Naive thymus-derived CD4-positive, alpha-beta T cell (primary cell): ENCODE results near the gene ALDOA. TPM values are rescaled to one million over a fixed set of nuclear protein-coding genes. Genes with fewer than 3 reads are reported as not detected.

Experiments used
- ATAC-seq: fragments of 150-1000 bp; cut with Tn5 transposase; 2 replicates; pipeline ENCODE4 v1.10.0; 2021; ENCODE audit warnings: mild to moderate bottlenecking, moderate library complexity
- CTCF ChIA-PET: fragments of 350-600 bp; sonication (Branson Sonifier 250); formaldehyde crosslinking; loops from one replicate; lab custom pipeline; 2021; ENCODE audit warnings: antibody characterized with exemption; lab: Charles Lee
- POLR2A ChIA-PET: fragments of 350-600 bp; sonication (Branson Sonifier 250); formaldehyde crosslinking; loops from one replicate; lab custom pipeline; 2021; ENCODE audit warnings: antibody characterized with exemption, inconsistent platforms; lab: Charles Lee
- DNase-seq, 9 donors: peaks; one replicate each; pipeline versions ENCODE4 v3.0.0 to v3.0.0-alpha.2; 2020 to 2022; ENCODE audit warnings: mixed read lengths in 1 of 9
- H3K27ac ChIP-seq: one replicate; pipeline ENCODE4 v1.7.0; 2013; ENCODE audit warnings: mild to moderate bottlenecking, low read depth, low read length, moderate library complexity
- H3K27me3 ChIP-seq, 2 donors: one replicate each; pipeline ENCODE4 v1.7.0; 2013; ENCODE audit warnings: low read length in 2 of 2, mild to moderate bottlenecking in 2 of 2, moderate library complexity in 2 of 2; ENCODE audit not compliant: control insufficient read depth in 2 of 2, insufficient read depth in 2 of 2
- H3K36me3 ChIP-seq, 3 experiments: 1 replicate in 2 of 3; 2 replicates in 1 of 3; pipeline ENCODE4 v1.7.0; 2013; ENCODE audit warnings: low read length in 3 of 3, mild to moderate bottlenecking in 3 of 3, moderate library complexity in 1 of 3; ENCODE audit not compliant: insufficient read depth in 3 of 3, control insufficient read depth in 2 of 3
- H3K4me1 ChIP-seq, 2 donors: one replicate each; pipeline ENCODE4 v1.7.0; 2013; ENCODE audit warnings: low read length in 2 of 2, mild to moderate bottlenecking in 2 of 2, moderate library complexity in 1 of 2; ENCODE audit not compliant: control insufficient read depth in 2 of 2, insufficient read depth in 2 of 2
- H3K4me3 ChIP-seq: 2 replicates; pipeline ENCODE4 v1.7.0; 2013; ENCODE audit warnings: mild to moderate bottlenecking, low read length
- H3K9me3 ChIP-seq, 3 experiments: 1 replicate in 2 of 3; 2 replicates in 1 of 3; pipeline ENCODE4 v1.7.0; 2013; ENCODE audit warnings: low read length in 3 of 3; ENCODE audit not compliant: control insufficient read depth in 2 of 3
- H3K27ac Mint-ChIP-seq, 9 donors: one replicate each; pipeline ENCODE4 v1.8.0; 2020 to 2022; ENCODE audit warnings: mixed read lengths in 9 of 9, mild to moderate bottlenecking in 8 of 9, moderate library complexity in 5 of 9, inconsistent platforms in 2 of 9
- H3K27me3 Mint-ChIP-seq, 5 donors: one replicate each; pipeline ENCODE4 v1.8.0; 2021 to 2022; ENCODE audit warnings: mixed read lengths in 5 of 5, mild to moderate bottlenecking in 1 of 5
- H3K36me3 Mint-ChIP-seq, 5 donors: one replicate each; pipeline ENCODE4 v1.8.0; 2020 to 2022; ENCODE audit warnings: mixed read lengths in 5 of 5, mild to moderate bottlenecking in 3 of 5, inconsistent platforms in 1 of 5
- H3K4me1 Mint-ChIP-seq, 7 donors: one replicate each; pipeline ENCODE4 v1.8.0; 2020 to 2022; ENCODE audit warnings: mixed read lengths in 7 of 7, mild to moderate bottlenecking in 3 of 7, inconsistent platforms in 1 of 7
- H3K4me3 Mint-ChIP-seq, 10 donors: one replicate each; pipeline ENCODE4 v1.8.0; 2020 to 2022; ENCODE audit warnings: mild to moderate bottlenecking in 10 of 10, mixed read lengths in 10 of 10, moderate library complexity in 6 of 10, inconsistent platforms in 2 of 10
- H3K9me3 Mint-ChIP-seq, 11 donors: one replicate each; pipeline ENCODE4 v1.8.0; 2020 to 2022; ENCODE audit warnings: mixed read lengths in 11 of 11, mild to moderate bottlenecking in 4 of 11, inconsistent platforms in 1 of 11, moderate library complexity in 1 of 11
- intact Hi-C, 2 donors: fragments of 100-400 bp; cut with micrococcal nuclease; formaldehyde crosslinking; loops; one replicate each; pipeline ENCODE4 v1.15.1; 2023
- polyA plus RNA-seq, 2 donors: library from polyadenylated mRNA; unstranded; fragments of 300-500 nt; fragmentation: Illumina TruSeq; gene quantifications; one replicate each; pipeline ENCODE4 v1.2.3, GENCODE V29; 2021
- total RNA-seq, 6 experiments: library from RNA in 5 of 6; stranded (reverse) in 5 of 6; gene quantifications; 1 replicate in 5 of 6; 2 replicates in 1 of 6; pipeline ENCODE4 v1.2.3 and lab custom pipeline; 2021 to 2026

The ALDOA gene
- total and polyA plus RNA-seq, 7 experiments from 2014 or later: 356 to 1,619 (median 627) TPM

- peak overlapping the region; percentile 22 for H3K27ac ChIP-seq
Measured at GRCh38 chr16:30068750-30069610, 3.4 kb downstream of the ALDOA start.

GRCh38 chr16:30069611-30070462 is 4.3 kb downstream of the ALDOA start:
- no peaks in the 10 kb centered on the region for H3K9me3 ChIP-seq
- POLR2A ChIA-PET: interaction anchor here (0.6 to 10.7 kb wide), 4 partner anchors 22 to 481 kb away, joined by 3 to 177 read pairs (median 4); partner anchors contain the start of genes TBX6 and YPEL3
- peak overlapping the region; percentile 12 for H3K27ac ChIP-seq
- intact Hi-C loops: loop anchor here (5.0 to 10.0 kb wide), 2 partner anchors 335 to 852 kb away; partner anchors contain the start of genes FBXL19 (in 1 of the 2) and ZNF771 (in 1 of the 2)
- no peaks in the 10 kb centered on the region for H3K27me3 ChIP-seq
- peak overlapping the region in 7 of 9 donors; percentile 15 to 92 (median 41) for H3K27ac Mint-ChIP-seq
- no peaks in the 10 kb centered on the region for H3K9me3 Mint-ChIP-seq
- DNase-seq (no peak), ATAC-seq (no peak)
- H3K36me3 Mint-ChIP-seq: peaks cover 0 to 38% (median 14%) of the 10 kb centered on the region in 5 donors
- CTCF ChIA-PET: interaction anchor here (0.6 kb wide), 1 partner anchor 341 kb away, joined by 3 read pairs; no protein-coding TSS in a partner anchor
- peaks cover 14 to 30% of the 10 kb centered on the region in 2 donors for H3K4me1 ChIP-seq
- no peak overlapping the region for H3K4me3 ChIP-seq
- H3K4me1 Mint-ChIP-seq: peaks cover 21 to 53% (median 40%) of the 10 kb centered on the region in 7 donors
- H3K4me3 Mint-ChIP-seq: peak overlapping the region in 5 of 10 donors; percentile 4 to 38 (median 16)
- H3K36me3 ChIP-seq: peaks cover 18 to 69% (median 22%) of the 10 kb centered on the region in 3 experiments
- H3K27me3 Mint-ChIP-seq: no peaks in the 10 kb centered on the region

More at GRCh38 chr16:30068750-30069610, 3.4 kb downstream of the ALDOA start:
- Histone ChIP-seq H3K27me3 (no peaks in the 10 kb centered on the region), H3K4me1 (peaks cover 13 to 30% of the 10 kb centered on the region in 2 donors), H3K36me3 (peaks cover 18 to 71% (median 22%) of the 10 kb centered on the region in 3 experiments), H3K9me3 (no peaks in the 10 kb centered on the region), H3K4me3 (no peak overlapping the region)
- peak in 8 of 9 donors; percentile 42 to 73 (median 66) for DNase-seq
- Mint-ChIP-seq H3K27me3 (no peaks in the 10 kb centered on the region), H3K27ac (peak overlapping the region; percentile 56 to 92 (median 80)), H3K4me1 (peaks cover 21 to 52% (median 38%) of the 10 kb centered on the region in 7 donors), H3K4me3 (peak overlapping the region; percentile 66 to 86 (median 70)), H3K9me3 (no peaks in the 10 kb centered on the region), H3K36me3 (peaks cover 0 to 38% (median 14%) of the 10 kb centered on the region in 5 donors)
- no peak for ATAC-seq
- ChIA-PET CTCF (no interaction called here), POLR2A (interaction anchor here (0.8 to 6.3 kb wide), 5 partner anchors 15 to 339 kb away, joined by 3 to 159 read pairs (median 48); partner anchors contain the start of genes CORO1A, TBX6 and YPEL3)
- intact Hi-C loops: loop anchor here (1.0 to 10.0 kb wide), 3 partner anchors 43 to 853 kb away; partner anchors contain the start of genes FBXL19 (in 1 of the 2) and ZNF771 (in 1 of the 2)

DNA sequence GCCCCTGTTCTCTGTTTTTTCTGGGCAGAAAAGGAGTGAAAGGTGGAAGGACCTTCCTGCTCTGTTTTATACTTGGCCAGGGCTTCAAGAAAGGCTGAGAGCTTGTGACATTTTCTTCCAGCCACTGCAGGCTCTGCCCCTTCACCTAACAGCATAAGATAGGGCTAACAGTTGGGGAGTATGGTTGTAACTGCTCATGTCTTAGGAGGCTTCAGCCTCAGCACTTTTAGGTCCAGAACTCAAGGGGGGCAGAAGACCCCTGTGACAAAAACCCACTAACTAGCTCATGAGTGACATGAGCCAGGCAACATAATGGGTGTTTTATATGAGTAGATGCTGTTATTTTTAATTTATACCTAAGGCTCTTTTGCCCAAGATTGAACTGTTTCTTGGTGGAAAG is 4.9 kb downstream of the ALDOA start:
- Histone ChIP-seq H3K27me3 (no peaks in the 10 kb centered on the region), H3K9me3 (no peaks in the 10 kb centered on the region), H3K4me1 (peaks cover 21 to 30% of the 10 kb centered on the region in 2 donors), H3K36me3 (peaks cover 18 to 64% (median 22%) of the 10 kb centered on the region in 3 experiments), H3K4me3 (no peak overlapping the region), H3K27ac (peak overlapping the region; percentile 12)
- ATAC-seq: no peak
- no peaks in the 10 kb centered on the region for H3K9me3 Mint-ChIP-seq
- H3K27ac Mint-ChIP-seq: peak overlapping the region in 3 of 9 donors; percentile 4 to 52 (median 46)
- ChIA-PET CTCF (interaction anchor here (0.6 kb wide), 2 partner anchors 114 to 340 kb away, joined by 3 to 4 read pairs; no protein-coding TSS in a partner anchor), POLR2A (interaction anchor here (0.6 to 10.7 kb wide), 3 partner anchors 22 to 480 kb away, joined by 3 to 177 read pairs (median 4); partner anchors contain the start of genes TBX6 and YPEL3)
- peaks cover 0 to 38% (median 14%) of the 10 kb centered on the region in 5 donors for H3K36me3 Mint-ChIP-seq
- intact Hi-C loops: no loop called here
- no peak for DNase-seq
- H3K4me1 Mint-ChIP-seq: peaks cover 21 to 59% (median 42%) of the 10 kb centered on the region in 7 donors
- no peaks in the 10 kb centered on the region for H3K27me3 Mint-ChIP-seq
- H3K4me3 Mint-ChIP-seq: peak overlapping the region in 1 of 10 donors; percentile 16

GRCh38 chr16:30075503-30076275 is 10.1 kb downstream of the ALDOA start, which contains the start of gene PPP4C:
Gene PPP4C (plus strand): TSS chr16:30075994. CDS start chr16:30076378, 384 bp downstream.
- Mint-ChIP-seq H3K9me3 (no peaks in the 10 kb centered on the region), H3K4me3 (peak within 1 kb of the TSS; percentile 90 to 99 (median 95)), H3K27me3 (peaks cover 0 to 2% (median 0%) of the 10 kb centered on the region in 5 donors), H3K4me1 (peaks cover 23 to 59% (median 41%) of the 10 kb centered on the region in 7 donors), H3K27ac (peak within 1 kb of the TSS; percentile 92 to 98 (median 96)), H3K36me3 (peaks cover 0 to 30% (median 4%) of the 10 kb centered on the region in 5 donors)
- POLR2A ChIA-PET: interaction anchor here (0.5 to 10.7 kb wide), 13 partner anchors 10 to 475 kb away, joined by 3 to 177 read pairs (median 4); partner anchors contain the start of genes ALDOA, CORO1A, DCTPP1 and TAOK2
- peak; percentile 94 for ATAC-seq
- Histone ChIP-seq H3K27ac (peak within 1 kb of the TSS; percentile 85), H3K27me3 (no peaks in the 10 kb centered on the region), H3K36me3 (peaks cover 0 to 60% (median 4%) of the 10 kb centered on the region in 3 experiments), H3K4me1 (peaks cover 20 to 21% of the 10 kb centered on the region in 2 donors), H3K9me3 (no peaks in the 10 kb centered on the region), H3K4me3 (peak within 1 kb of the TSS; percentile 75)
- DNase-seq: peak; percentile 82 to 92 (median 89)
- CTCF ChIA-PET: interaction anchor here (0.7 to 3.8 kb wide), 3 partner anchors 12 to 388 kb away, joined by 3 to 18 read pairs (median 4); partner anchors contain the start of gene TBX6
- intact Hi-C loops: loop anchor here (1.0 kb wide), 4 partner anchors 10 to 21 kb away; partner anchors contain the start of genes ALDOA (in 2 of the 2) and YPEL3 (in 1 of the 2)

DNA sequence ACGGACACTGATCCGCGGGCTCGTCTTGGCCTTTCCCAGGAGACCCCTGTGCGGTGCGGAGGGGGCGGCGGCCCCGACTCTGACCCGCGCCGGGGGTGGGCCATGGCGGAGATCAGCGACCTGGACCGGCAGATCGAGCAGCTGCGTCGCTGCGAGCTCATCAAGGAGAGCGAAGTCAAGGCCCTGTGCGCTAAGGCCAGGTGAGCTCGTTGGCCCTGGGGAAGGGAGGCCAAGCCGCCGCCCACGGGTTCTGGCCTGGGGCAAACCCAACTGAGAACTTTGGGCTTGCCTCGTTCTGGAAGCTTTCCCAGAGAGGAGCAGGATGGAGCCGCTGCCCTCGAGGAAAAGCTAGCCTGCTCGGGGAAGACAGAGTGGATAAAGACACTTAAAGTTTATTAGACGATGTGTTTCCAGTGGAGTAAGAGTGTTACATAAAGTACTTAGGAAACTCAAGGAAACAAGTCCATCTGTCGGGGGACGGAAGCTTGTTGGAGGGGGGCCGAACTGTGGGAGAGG is 10.8 kb downstream of the ALDOA start:
- ATAC-seq (peak; percentile 42), DNase-seq (peak in 3 of 9 donors; percentile 17 to 26 (median 23))
- no peaks in the 10 kb centered on the region for H3K27me3 ChIP-seq
- peaks cover 0 to 29% (median 4%) of the 10 kb centered on the region in 5 donors for H3K36me3 Mint-ChIP-seq
- intact Hi-C loops: loop anchor here in 1 of 2 donors (1.0 kb wide), 1 partner anchor 16 kb away; no protein-coding TSS in a partner anchor
- peaks cover 0 to 2% (median 0%) of the 10 kb centered on the region in 5 donors for H3K27me3 Mint-ChIP-seq
- H3K4me3 ChIP-seq: peak overlapping the region; percentile 75
- ChIA-PET POLR2A (interaction anchor here (0.5 to 10.7 kb wide), 13 partner anchors 9 to 475 kb away, joined by 3 to 177 read pairs (median 4); partner anchors contain the start of genes ALDOA, CORO1A, TAOK2 and TBX6), CTCF (interaction anchor here (3.8 kb wide), 1 partner anchor 15 kb away, joined by 18 read pairs; the partner anchor contains the start of gene TBX6)
- H3K9me3 Mint-ChIP-seq: no peaks in the 10 kb centered on the region
- H3K36me3 ChIP-seq: peaks cover 0 to 60% (median 10%) of the 10 kb centered on the region in 3 experiments
- H3K4me1 ChIP-seq: peaks cover 20 to 21% of the 10 kb centered on the region in 2 donors
- peaks cover 23 to 59% (median 41%) of the 10 kb centered on the region in 7 donors for H3K4me1 Mint-ChIP-seq
- peak overlapping the region; percentile 90 to 99 (median 95) for H3K4me3 Mint-ChIP-seq
- H3K27ac Mint-ChIP-seq: peak overlapping the region; percentile 85 to 98 (median 94)
- H3K27ac ChIP-seq: peak overlapping the region; percentile 85
- H3K9me3 ChIP-seq: no peaks in the 10 kb centered on the region
